B cell (primary cell): Measurements from ENCODE around the gene NBPF3. TPM values are rescaled to one million over a fixed set of nuclear protein-coding genes. Genes with fewer than 3 reads are reported as not detected.

ENCODE experiments used
- ATAC-seq: fragments of 200-7000 bp; cut with Tn5 transposase; one replicate; pipeline ENCODE4 v1.10.0; 2021; ENCODE audit warnings: low read depth, mild to moderate bottlenecking, moderate number of reproducible peaks, moderate library complexity
- CTCF ChIA-PET: fragments of 350-600 bp; sonication (Branson Sonifier 250); formaldehyde crosslinking; loops from one replicate; lab custom pipeline; 2021; ENCODE audit warnings: antibody characterized with exemption, inconsistent platforms; lab: Charles Lee
- POLR2A ChIA-PET: fragments of 350-600 bp; sonication (Branson Sonifier 250); formaldehyde crosslinking; loops from one replicate; lab custom pipeline; 2021; ENCODE audit warnings: antibody characterized with exemption; lab: Charles Lee
- DNase-seq: peaks from one replicate; pipeline ENCODE4 v3.0.0; 2013
- H2AFZ ChIP-seq: 2 replicates; pipeline ENCODE4 v1.6.1; 2012; ENCODE audit warnings: mild to moderate bottlenecking, low read depth, low read length; ENCODE audit not compliant: insufficient read depth, poor library complexity, severe bottlenecking
- H3K27ac ChIP-seq, 2 donors: 1 replicate in 1 of 2; 2 replicates in 1 of 2; pipeline ENCODE4 v1.5.1; 2012 to 2013; ENCODE audit warnings: low read length in 2 of 2, mild to moderate bottlenecking in 2 of 2, moderate library complexity in 1 of 2
- H3K27me3 ChIP-seq, 4 experiments: fragments of 200-600 bp in 1 of 4; sonication (generic) in 1 of 4; replicated peaks in 1 of 4; 1 replicate in 2 of 4; 2 replicates in 2 of 4; pipeline versions ENCODE4 v1.6.1 to v1.7.0; 2013 to 2016; ENCODE audit warnings: low read length in 3 of 4, mild to moderate bottlenecking in 2 of 4, mixed read lengths in 1 of 4, moderate library complexity in 1 of 4; ENCODE audit not compliant: insufficient read depth in 4 of 4, control insufficient read depth in 3 of 4; ENCODE audit errors: control extremely low read depth in 1 of 4
- H3K36me3 ChIP-seq, 2 experiments: replicated peaks in 1 of 2; 1 replicate in 1 of 2; 2 replicates in 1 of 2; pipeline versions ENCODE4 v1.6.1 to v1.7.1; 2013; ENCODE audit warnings: low read length in 1 of 2; ENCODE audit not compliant: insufficient read depth in 2 of 2, control insufficient read depth in 1 of 2; ENCODE audit errors: control extremely low read depth in 1 of 2, extremely low read depth in 1 of 2
- H3K4me1 ChIP-seq, 2 donors: fragments of 200-600 bp in 1 of 2; sonication (generic) in 1 of 2; 1 replicate in 1 of 2; 2 replicates in 1 of 2; pipeline versions ENCODE4 v1.5.1 to v1.6.1; 2013 to 2017; ENCODE audit warnings: low read length in 2 of 2; ENCODE audit not compliant: control insufficient read depth in 2 of 2, insufficient read depth in 2 of 2
- H3K4me2 ChIP-seq: replicated peaks from 2 replicates; pipeline ENCODE3; 2012; ENCODE audit warnings: mild to moderate bottlenecking, low read depth, low read length; ENCODE audit not compliant: poor library complexity, severe bottlenecking
- H3K4me3 ChIP-seq, 5 experiments: fragments of 200-600 bp in 1 of 5; sonication (generic) in 1 of 5; 1 replicate in 3 of 5; 2 replicates in 2 of 5; pipeline versions ENCODE4 v1.5.1 to v1.7.0; 2011 to 2016; ENCODE audit warnings: low read length in 4 of 5, mild to moderate bottlenecking in 4 of 5, low read depth in 2 of 5, control low read depth in 1 of 5, moderate library complexity in 1 of 5; ENCODE audit not compliant: insufficient read depth in 1 of 5; ENCODE audit errors: control extremely low read depth in 1 of 5, extremely low read depth in 1 of 5
- H3K79me2 ChIP-seq: fragments of 200-600 bp; sonication (generic); one replicate; pipeline ENCODE4 v1.6.0; 2016; ENCODE audit warnings: low read length; ENCODE audit not compliant: control insufficient read depth, insufficient read depth
- H3K9ac ChIP-seq: fragments of 200-600 bp; sonication (generic); 2 replicates; pipeline ENCODE4 v1.6.1; 2017; ENCODE audit warnings: mild to moderate bottlenecking, low read length, moderate library complexity
- H3K9me3 ChIP-seq, 3 donors: one replicate each; pipeline versions ENCODE4 v1.6.1 to v1.7.1; 2013; ENCODE audit warnings: low read length in 2 of 3; ENCODE audit not compliant: control insufficient read depth in 2 of 3, insufficient read depth in 1 of 3; ENCODE audit errors: control extremely low read depth in 1 of 3
- H4K20me1 ChIP-seq: 2 replicates; pipeline ENCODE4 v1.6.0; 2012; ENCODE audit warnings: mild to moderate bottlenecking, low read length; ENCODE audit not compliant: insufficient read depth, control insufficient read depth, poor library complexity, severe bottlenecking
- H3K27ac Mint-ChIP-seq: one replicate; pipeline ENCODE4 v1.8.0; 2021; ENCODE audit warnings: mixed read lengths
- H3K27me3 Mint-ChIP-seq: one replicate; pipeline ENCODE4 v1.8.0; 2021; ENCODE audit warnings: mixed read lengths
- H3K4me1 Mint-ChIP-seq: one replicate; pipeline ENCODE4 v1.8.0; 2021; ENCODE audit warnings: mixed read lengths
- H3K4me3 Mint-ChIP-seq: one replicate; pipeline ENCODE4 v1.8.0; 2021; ENCODE audit warnings: mixed read lengths
- H3K9me3 Mint-ChIP-seq: one replicate; pipeline ENCODE4 v1.8.0; 2022; ENCODE audit warnings: mixed read lengths; ENCODE audit not compliant: insufficient read depth
- EZH2 ChIP-seq: IDR thresholded peaks from 2 replicates; pipeline ENCODE4 v1.6.1; 2012; ENCODE audit warnings: borderline replicate concordance, low read depth, mild to moderate bottlenecking, moderate library complexity, low read length; ENCODE audit not compliant: insufficient read depth, poor library complexity, severe bottlenecking
- WGBS: methylation state at CpG from one replicate; pipeline ENCODE4 v1.1.5; 2013; ENCODE audit warnings: missing lambda C conversion rate; ENCODE audit not compliant: insufficient coverage; 5-methylcytosine and 5-hydroxymethylcytosine counted together
- intact Hi-C: fragments of 100-400 bp; cut with micrococcal nuclease; formaldehyde crosslinking; loops from one replicate; pipeline ENCODE4 v1.10.0; 2022
- polyA plus RNA-seq: library from polyadenylated mRNA; depleted of rRNA; stranded (reverse); fragments of >200 nt; gene quantifications from 2 replicates; pipeline ENCODE4 v1.2.3, GENCODE V29; 2012
- total RNA-seq, 2 donors: library from RNA; stranded (reverse); fragments of 120-200 nt in 1 of 2; gene quantifications; 1 replicate in 1 of 2; 2 replicates in 1 of 2; pipeline versions ENCODE4 v1.2.3 to v1.2.4, GENCODE V29; 2013 to 2022
- TF ChIP-seq, protein P1 (sequence below): fragments of 200-600 bp; IDR thresholded peaks from one replicate; pipeline ENCODE4 v1.8.0; 2022; ENCODE audit warnings: antibody characterized with exemption, mild to moderate bottlenecking

NBPF3 gene
- total and polyA plus RNA-seq, 2 donors (not counting 1 experiment from before 2014, with no cell fraction given): 2.0 to 4.2 TPM

- POLR2A ChIA-PET: no interaction called here
Observed at GRCh38 chr1:21534146-21534545, 94.2 kb downstream of the NBPF3 start.

More at GRCh38 chr1:21534146-21534545, 94.2 kb downstream of the NBPF3 start:
- H3K4me1 Mint-ChIP-seq: peaks cover 5% of the 10 kb centered on the region
- H3K4me3 Mint-ChIP-seq: no peak overlapping the region
- no peaks in the 10 kb centered on the region for H3K79me2 ChIP-seq
- H3K27me3 ChIP-seq: peaks cover 0 to 9% (median 4%) of the 10 kb centered on the region in 4 experiments
- intact Hi-C loops: loop anchor here (1.0 to 2.0 kb wide), 2 partner anchors 17 to 25 kb away; partner anchors contain the start of gene ALPL
- ATAC-seq: no peak
- CTCF ChIA-PET: interaction anchor here (0.6 to 8.8 kb wide), 6 partner anchors 8 to 347 kb away, joined by 3 to 186 read pairs (median 6); partner anchors contain the start of gene ALPL
- peaks cover 0 to 10% of the 10 kb centered on the region in 2 donors for H3K4me1 ChIP-seq
- no peak overlapping the region for H2AFZ ChIP-seq
- H3K9me3 Mint-ChIP-seq: no peaks in the 10 kb centered on the region
- H3K9ac ChIP-seq: no peak overlapping the region
- no peak overlapping the region for H3K27ac ChIP-seq
- no peaks in the 10 kb centered on the region for H3K36me3 ChIP-seq
- DNase-seq: no peak
- peaks cover 22% of the 10 kb centered on the region for H3K27me3 Mint-ChIP-seq
- 90% methylated on average over 4 of the region's 5 CpGs for WGBS
- peaks cover 0 to 9% (median 0%) of the 10 kb centered on the region in 3 donors for H3K9me3 ChIP-seq
- H3K4me3 ChIP-seq: no peak overlapping the region
- H3K4me2 ChIP-seq: no peak overlapping the region
- no peak for TF ChIP-seq EZH2
- TF ChIP-seq, protein P1, sequence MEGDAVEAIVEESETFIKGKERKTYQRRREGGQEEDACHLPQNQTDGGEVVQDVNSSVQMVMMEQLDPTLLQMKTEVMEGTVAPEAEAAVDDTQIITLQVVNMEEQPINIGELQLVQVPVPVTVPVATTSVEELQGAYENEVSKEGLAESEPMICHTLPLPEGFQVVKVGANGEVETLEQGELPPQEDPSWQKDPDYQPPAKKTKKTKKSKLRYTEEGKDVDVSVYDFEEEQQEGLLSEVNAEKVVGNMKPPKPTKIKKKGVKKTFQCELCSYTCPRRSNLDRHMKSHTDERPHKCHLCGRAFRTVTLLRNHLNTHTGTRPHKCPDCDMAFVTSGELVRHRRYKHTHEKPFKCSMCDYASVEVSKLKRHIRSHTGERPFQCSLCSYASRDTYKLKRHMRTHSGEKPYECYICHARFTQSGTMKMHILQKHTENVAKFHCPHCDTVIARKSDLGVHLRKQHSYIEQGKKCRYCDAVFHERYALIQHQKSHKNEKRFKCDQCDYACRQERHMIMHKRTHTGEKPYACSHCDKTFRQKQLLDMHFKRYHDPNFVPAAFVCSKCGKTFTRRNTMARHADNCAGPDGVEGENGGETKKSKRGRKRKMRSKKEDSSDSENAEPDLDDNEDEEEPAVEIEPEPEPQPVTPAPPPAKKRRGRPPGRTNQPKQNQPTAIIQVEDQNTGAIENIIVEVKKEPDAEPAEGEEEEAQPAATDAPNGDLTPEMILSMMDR: no peak
- H3K27ac Mint-ChIP-seq: no peak overlapping the region
- H4K20me1 ChIP-seq: no peaks in the 10 kb centered on the region

Other genes with a start within 250 kb of the NBPF3 start
- 133 and 142 TPM in 2 replicates for gene ECE1, start 149.7 kb upstream of the NBPF3 start, total RNA-seq
- gene ECE1, start 149.7 kb upstream of the NBPF3 start, polyA plus RNA-seq: 39.1 and 46.7 TPM in 2 replicates
- 12.2 and 13.7 TPM in 2 replicates for gene ALPL, start 69.3 kb downstream of the NBPF3 start, total RNA-seq
- 1.6 and 1.7 TPM in 2 replicates for gene ALPL, start 69.3 kb downstream of the NBPF3 start, polyA plus RNA-seq
- gene RAP1GAP, start 229.2 kb downstream of the NBPF3 start, total RNA-seq: 0.07 and 0.32 TPM in 2 replicates
- 0.06 and 0.09 TPM in 2 replicates for gene RAP1GAP, start 229.2 kb downstream of the NBPF3 start, polyA plus RNA-seq